Stimulated activated CD8-positive, alpha-beta memory T cell treated with anti-CD3 and anti-CD28 coated beads, Interleukin-7, amount 100 ng/mL, for 24 hours (primary cell): Measurements from ENCODE around the gene PDHA1.

Experiments
- DNase-seq: peaks from one replicate; pipeline ENCODE4 v3.0.0-alpha.2; 2020; ENCODE audit warnings: low read depth

PDHA1 gene

DNA sequence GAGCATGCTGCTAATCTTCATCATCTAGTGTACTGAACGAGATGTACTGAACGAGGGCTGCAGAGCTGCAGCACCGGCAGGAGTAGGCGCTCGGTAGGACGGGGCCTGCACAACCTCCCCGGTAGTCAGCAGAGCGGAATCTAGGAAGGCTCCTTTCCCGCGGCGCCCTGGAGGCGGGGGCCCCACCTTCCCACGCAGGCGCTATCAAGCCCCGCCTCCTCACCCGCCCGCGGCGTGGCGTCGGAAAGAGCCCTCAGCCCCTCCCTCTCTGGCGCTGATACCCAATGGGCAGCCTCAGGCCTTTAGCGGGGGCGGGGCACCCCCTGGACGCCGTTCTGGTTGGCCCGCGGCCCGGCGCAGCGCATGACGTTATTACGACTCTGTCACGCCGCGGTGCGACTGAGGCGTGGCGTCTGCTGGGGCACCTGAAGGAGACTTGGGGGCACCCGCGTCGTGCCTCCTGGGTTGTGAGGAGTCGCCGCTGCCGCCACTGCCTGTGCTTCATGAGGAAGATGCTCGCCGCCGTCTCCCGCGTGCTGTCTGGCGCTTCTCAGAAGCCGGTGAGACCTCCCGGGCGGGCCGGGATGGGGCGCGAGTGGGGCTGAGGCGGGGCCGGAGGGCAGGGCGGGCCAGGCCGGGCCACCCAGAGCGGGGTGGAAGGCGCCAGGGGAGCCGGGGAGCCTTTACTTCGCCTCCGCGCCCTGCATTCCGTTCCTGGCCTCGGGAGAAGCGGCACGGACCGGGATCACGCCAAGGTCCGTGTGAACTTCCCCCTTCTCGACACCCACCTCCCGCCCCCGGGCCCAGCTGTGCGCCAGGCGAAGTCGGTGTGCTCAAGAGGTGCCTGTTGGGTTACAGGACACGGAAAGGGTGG, at the start of gene PDHA1:
PDHA1 (plus strand) TSS at position 393 of the 874 bp plus-strand sequence; CDS start at position 504, 111 bp downstream.
- DNase-seq = peak; percentile 70

- no peak for DNase-seq
These were observed 40.4 kb upstream of the PDHA1 start for GRCh38 chrX:19303256-19303880.

- DNase-seq = no peak
These were observed 17.2 kb upstream of the PDHA1 start for GRCh38 chrX:19326567-19326966.

GRCh38 chrX:19331831-19332230, 11.9 kb upstream of the PDHA1 start:
- no peak for DNase-seq

DNA sequence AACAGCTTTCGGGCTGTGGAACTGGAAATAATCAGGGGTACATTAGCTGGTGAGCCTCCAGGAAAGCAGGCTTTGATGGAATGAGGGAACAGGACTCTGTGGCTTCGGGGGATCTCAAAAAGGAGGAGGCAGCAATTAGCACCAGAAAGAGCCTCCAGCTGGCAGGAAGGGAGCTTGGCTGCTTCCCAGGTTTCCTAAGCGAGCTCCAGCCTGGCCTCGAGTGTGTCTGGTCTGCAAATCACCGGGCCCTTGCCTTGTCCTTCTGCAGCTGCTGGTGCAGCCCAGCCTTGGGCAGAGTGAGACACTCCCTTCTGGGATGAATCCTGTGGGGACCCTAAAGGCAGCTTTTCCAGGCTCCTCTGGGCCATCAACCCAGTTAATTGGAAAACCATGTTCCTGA, 10.7 kb upstream of the PDHA1 start:
- DNase-seq = no peak

- DNase-seq = no peak
These were observed 8.6 kb upstream of the PDHA1 start for GRCh38 chrX:19334945-19335626.

GRCh38 chrX:19342331-19342906, 1.3 kb upstream of the PDHA1 start:
- DNase-seq = no peak

DNA sequence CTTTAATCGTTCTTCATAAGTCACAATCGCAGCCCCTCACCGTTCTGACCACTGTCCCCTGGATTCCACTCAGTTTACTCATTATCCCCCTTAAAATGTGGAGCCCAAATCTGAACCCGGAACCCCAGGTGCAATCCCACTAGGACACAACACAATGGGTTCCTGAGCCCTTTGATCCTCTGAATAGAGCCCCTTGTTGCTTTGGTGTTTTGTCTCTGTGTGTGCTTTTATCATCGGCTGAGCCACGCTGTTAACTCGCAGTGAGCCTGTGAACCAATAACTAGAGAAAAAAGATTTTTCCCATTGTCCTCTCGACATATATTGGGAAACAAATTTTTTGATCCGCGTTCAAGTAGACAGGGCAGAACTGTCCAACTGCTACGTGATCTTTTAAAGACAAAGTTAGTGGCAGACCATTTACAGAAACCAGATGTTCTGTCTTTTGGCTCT, 617 bp upstream of the PDHA1 start:
- DNase-seq = no peak

DNA sequence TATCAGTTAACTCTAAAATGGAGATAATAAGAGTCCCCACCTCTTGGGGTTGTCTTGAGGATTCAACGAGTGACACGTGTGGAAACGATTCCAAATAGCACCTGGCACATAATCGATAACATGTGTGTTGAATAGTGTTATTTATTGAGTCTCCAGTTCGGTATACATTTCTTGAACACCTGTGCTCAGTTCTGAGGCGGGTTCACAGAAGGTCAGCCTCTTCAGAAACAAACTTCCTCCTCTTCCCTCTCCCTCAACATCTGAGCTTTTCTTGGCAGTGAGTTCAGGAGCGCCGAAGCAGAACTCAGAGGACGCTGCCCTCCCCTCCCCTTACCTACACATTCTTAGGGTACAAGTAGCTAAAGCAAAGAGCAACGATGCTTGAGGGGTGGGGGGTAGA, 934 bp downstream of the PDHA1 start:
- DNase-seq = no peak

GRCh38 chrX:19347916-19348315, 4.2 kb downstream of the PDHA1 start:
- DNase-seq = no peak

DNA sequence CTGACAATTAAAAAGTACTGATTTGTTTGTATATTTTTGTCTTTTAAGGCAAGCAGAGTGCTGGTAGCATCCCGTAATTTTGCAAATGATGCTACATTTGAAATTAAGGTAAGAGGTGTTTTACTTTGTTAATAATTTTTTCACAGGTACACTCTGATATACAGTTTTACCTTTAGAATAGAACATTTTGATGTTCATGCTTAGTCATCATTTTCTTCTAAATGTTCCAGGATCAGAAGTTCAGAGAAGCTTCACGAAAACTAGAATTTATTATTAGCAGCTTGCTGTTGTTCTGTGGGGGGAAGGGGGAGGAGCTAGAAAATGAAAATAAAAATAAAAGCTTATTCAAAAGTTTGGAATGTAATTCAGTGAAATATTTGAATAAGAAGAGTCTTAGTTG, 5.5 kb downstream of the PDHA1 start:
- DNase-seq = no peak

GRCh38 chrX:19350941-19351384, 7.2 kb downstream of the PDHA1 start:
- DNase-seq = no peak

- DNase-seq = no peak
These were observed 10.9 kb downstream of the PDHA1 start for GRCh38 chrX:19354625-19355024.

DNA sequence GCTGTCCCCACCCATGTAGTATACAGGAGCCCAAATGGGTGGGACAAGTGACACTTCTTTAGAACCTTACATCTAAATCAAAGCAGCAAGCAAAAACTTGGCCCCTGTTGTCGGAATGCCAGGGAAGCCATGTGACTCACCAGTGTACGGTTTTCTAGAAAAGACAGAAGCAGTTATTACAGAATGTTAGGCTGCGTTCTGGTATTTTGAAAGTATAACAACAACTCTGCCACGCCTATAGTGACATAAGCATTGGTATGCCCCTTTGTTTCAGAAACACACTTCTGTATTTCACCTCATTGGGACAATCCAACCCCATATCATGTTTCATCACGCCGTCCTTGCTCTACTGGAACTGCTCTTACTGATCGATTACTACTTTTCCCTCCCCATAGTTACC, 14.8 kb downstream of the PDHA1 start:
- DNase-seq = no peak

DNA sequence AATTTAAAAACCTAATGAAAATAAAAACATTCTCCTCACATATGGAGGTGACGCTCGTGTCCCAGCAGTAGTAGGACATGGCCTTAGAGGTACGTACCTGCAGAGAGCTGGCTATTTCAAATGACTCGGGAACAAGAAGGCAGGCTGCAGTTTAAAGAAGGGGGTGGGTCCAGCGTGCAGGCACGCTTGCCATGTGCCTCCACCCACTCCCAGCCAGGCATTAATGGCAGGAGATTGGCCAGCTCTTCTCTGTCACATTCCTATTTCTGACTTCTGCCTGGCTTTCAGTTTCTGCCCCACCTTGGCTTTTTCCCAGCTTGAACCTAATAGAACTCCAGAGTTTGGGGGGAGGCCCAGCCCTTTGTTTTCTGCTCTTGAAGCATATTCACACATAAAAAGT, 17.2 kb downstream of the PDHA1 start:
- DNase-seq = no peak

DNA sequence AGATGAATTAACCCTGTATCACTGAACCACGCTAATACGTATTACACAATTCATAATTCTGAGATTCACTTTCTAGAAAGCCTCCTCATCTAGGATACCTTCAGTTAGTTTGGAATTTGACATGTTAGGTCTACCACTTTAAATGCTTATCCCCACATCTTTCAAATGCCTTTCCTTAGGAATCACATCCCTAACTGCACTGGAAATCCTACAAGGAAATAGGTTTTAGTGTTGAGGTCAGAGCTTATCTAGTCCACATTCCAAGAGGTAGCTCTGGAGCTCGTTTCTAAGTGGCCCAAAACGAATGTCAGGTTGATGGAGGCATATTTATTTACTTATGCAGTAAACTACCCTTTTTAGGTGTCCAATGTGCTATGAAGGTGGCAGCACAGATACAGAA, 18.0 kb downstream of the PDHA1 start:
- no peak for DNase-seq

DNA sequence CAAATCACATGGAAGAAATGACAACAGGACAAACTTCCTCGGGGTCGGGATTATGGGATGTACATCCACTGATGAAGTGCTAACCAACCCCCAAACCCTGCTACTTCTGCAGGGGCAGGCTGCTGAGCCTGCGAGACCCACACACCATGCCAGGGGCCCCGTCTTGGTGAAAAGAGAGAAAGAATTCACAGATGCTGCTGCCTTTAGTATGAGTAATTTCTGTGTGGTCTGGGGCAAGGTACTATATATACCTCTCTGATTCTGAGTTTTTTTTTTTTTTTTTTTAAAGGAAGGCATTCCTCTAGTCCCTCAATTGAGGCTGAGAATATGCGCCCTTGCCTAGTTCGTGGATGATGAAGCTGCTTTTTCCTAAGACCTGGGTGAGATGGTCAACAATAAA, 24.8 kb downstream of the PDHA1 start:
- DNase-seq = no peak

DNA sequence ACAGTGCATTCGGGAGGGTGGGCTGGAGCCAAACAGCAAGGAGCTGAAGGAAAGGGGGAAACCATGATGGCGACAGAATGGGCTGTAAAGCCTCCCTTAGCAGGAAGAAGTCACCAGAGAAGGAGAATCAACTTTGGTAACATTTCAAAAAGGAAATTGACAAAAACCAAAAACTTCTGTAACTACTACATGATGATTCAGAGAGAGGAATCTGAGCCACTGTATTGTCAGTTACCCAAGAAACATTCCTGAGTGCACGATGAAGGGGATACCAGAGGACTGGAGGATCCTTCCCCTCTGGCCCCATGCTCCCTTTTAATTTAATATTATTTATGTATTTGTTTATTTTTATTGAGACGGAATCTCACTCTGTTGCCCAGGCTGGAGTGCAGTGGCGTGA, 26.3 kb downstream of the PDHA1 start:
- DNase-seq = no peak

- DNase-seq = peak; percentile 9
These were observed 28.4 kb downstream of the PDHA1 start for GRCh38 chrX:19372170-19372546.

DNA sequence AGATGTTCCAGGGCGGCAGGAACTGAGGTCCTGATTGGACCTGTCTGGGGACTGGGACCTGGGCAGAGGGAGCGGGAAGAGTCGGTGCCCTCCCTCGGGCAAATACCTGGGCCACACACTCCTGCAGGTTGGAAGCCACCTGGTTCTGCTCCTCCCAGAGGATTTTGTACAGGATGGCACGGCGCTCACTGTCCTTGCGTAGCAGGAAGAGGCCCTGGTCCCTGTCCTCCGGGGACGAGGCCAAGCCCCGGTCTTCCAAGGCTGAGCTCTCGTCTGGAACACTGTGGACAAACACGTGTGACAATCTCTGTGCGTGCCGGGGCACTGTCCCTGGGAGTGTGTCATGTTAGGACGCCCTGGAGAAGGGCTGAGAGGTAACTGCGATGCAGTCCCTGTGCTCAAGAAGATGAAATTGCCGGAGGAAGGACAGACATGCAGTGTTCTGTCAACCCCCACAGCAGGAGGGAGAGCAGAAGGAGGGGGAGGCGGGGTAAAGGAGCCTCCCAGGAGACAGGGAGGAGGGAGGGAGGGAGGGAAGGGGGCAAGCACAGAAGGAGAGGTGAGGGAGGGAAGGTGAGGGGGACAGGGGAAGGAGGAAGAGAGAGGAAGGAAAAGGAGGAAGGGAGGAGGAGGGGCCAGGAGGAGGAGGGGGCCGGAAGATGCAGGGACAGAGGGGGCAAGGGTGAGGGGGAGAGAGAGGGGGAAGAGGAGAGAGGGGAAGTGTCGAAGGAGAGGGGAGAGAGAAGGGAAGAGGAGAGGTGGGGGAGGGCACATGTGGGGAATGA, 29.0 kb downstream of the PDHA1 start:
- DNase-seq = no peak

- DNase-seq = no peak
These were observed 29.7 kb downstream of the PDHA1 start for GRCh38 chrX:19373351-19373891.
